Omental fat pad (tissue), 4 donors: ENCODE data around the gene MRPL4. TPM values are rescaled to one million over a fixed set of nuclear protein-coding genes. Genes with fewer than 3 reads are reported as not detected.
"Not testable (repeated sequence)": the region's sequence is repeated elsewhere in the genome, so short reads cannot be mapped to it uniquely, and the experiment has no call there.

Experiments
- ATAC-seq: fragments of 150-250 bp; one replicate; pipeline ENCODE4 v1.9.1; 2016; ENCODE audit warnings: mild to moderate bottlenecking, moderate library complexity; ENCODE audit not compliant: low FRiP score
- DNase-seq: peaks from one replicate; pipeline ENCODE4 v3.0.0-alpha.2; 2019; ENCODE audit warnings: low spot score
- CTCF ChIP-seq, 3 donors: fragments of 450-650 bp; IDR thresholded peaks; one replicate each; pipeline ENCODE4 v1.5.1; 2016 to 2017; ENCODE audit warnings: antibody characterized with exemption in 3 of 3, mild to moderate bottlenecking in 3 of 3, moderate library complexity in 2 of 3
- total RNA-seq, 4 donors: library from RNA; depleted of rRNA; stranded (reverse); fragments of >200 nt; gene quantifications; one replicate each; pipeline ENCODE4 v1.1.0, GENCODE V29; 2016

MRPL4 gene
- total RNA-seq, 4 donors from 2014 or later: 44.6 to 73.3 (median 65.7) TPM

GRCh38 chr19:10270616-10271394 lies 18.8 kb downstream of the MRPL4 start, which contains the start of gene ICAM1:
TSS of gene ICAM1 (plus strand) at chr19:10271120. CDS start at chr19:10271160, 40 bp downstream.
- no peak for TF ChIP-seq CTCF (IDR thresholded peaks at IDR 0.05)
- DNase-seq (peak; percentile 77), ATAC-seq (peak; percentile 80)

DNA sequence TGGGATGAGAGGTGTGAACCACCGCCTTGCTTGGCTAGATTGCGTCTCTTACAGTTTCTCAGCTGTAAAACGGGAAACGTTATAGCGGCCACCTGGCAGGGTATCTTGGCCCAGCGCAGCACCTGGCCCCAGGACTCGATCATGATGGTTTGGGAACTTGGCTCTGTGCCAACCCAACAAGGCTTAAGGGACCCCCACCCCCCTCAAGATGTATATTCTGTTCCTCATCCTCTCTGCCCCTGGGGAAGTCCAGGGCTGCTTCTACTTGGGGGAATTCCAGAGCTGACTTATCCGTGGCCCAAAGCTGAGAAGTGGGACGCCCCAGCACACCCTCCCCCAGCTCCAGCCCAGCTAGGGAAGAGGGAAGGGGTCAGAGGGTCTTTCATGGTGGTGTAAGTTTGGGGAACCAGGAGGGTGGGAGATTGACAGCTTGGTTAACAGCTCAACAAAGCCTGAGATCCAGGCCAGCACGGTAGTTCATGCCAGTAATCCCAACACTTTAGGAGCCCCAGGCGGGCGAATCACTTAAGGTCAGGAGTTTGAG lies 19.6 kb downstream of the MRPL4 start:
- no peak for DNase-seq
- peak; percentile 18 for ATAC-seq

DNA sequence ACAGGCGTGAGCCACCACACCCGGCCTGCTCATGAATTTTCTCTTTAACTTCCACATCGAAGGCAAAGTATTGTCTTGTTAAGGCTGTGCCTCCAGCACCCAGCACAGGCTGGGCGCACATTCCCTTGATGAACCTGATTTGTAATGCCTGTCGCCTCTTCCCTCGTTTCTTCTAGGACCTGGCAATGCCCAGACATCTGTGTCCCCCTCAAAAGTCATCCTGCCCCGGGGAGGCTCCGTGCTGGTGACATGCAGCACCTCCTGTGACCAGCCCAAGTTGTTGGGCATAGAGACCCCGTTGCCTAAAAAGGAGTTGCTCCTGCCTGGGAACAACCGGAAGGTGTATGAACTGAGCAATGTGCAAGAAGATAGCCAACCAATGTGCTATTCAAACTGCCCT lies 22.6 kb downstream of the MRPL4 start:
- DNase-seq (no peak), ATAC-seq (no peak)
- no peak for TF ChIP-seq CTCF (IDR thresholded peaks at IDR 0.05)

More for the DNA sequence above, 19.6 kb downstream of the MRPL4 start:
- no peak for TF ChIP-seq CTCF (IDR thresholded peaks at IDR 0.05)

- no peak for ATAC-seq
- DNase-seq: no peak
- no peak for TF ChIP-seq CTCF (IDR thresholded peaks at IDR 0.05)
Observed at GRCh38 chr19:10277795-10278589, 26.0 kb downstream of the MRPL4 start.

DNA sequence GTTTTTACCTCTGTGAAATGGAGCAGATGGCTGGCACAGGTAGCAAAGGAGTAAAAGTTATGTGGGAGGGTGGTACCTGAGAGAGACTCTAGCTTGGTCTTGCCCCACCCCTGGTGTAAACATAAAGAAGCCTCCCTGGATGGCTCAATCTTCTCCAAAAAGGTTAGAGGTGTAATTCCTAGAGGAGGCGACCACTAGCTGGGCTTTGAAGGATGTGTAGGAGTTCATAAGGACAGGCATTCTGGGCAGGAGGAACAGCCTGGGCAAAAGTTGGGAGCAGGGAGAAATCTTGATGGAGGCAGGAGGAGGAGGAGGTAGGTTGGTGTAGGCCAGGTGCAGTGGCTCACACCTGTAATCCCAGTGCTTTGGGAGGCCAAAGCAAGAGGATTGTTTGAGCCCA lies 26.9 kb downstream of the MRPL4 start:
- ATAC-seq: peak; percentile 21
- DNase-seq: no peak
- no peak for TF ChIP-seq CTCF (IDR thresholded peaks at IDR 0.05)

- no peak for ATAC-seq
Observed at GRCh38 chr19:10279737-10280442, 27.9 kb downstream of the MRPL4 start.

DNA sequence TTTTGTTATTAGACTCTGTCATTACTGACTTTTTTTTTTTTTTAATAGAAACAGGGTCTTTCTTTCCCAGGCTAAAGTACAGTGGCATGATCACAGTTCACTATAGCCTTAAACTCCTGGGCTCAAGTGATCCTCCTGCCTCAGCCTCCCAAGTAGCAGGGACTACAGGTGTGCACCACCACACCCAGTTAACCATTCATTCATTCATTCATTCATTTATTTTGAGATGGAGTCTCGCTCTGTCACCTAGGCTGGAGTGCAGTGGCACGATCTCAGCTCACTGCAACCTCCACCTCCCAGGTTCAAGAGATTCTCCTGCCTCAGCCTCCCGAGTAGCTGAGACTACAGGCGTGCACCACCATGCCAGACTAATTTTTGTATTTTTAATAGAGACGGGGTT lies 30.0 kb downstream of the MRPL4 start:
- not testable (repeated sequence) for DNase-seq, ATAC-seq

More at GRCh38 chr19:10279737-10280442, 27.9 kb downstream of the MRPL4 start:
- TF ChIP-seq CTCF (IDR thresholded peaks at IDR 0.05): no peak
- DNase-seq: no peak
